Epithelial cell of proximal tubule (primary cell): ENCODE results near the gene CDC16. TPM values are rescaled to one million over a fixed set of nuclear protein-coding genes. Genes with fewer than 3 reads are reported as not detected.

Experiments used
- DNase-seq: peaks from one replicate; pipeline ENCODE4 v3.0.0-alpha.2; 2011; ENCODE audit warnings: low read depth
- H3K4me3 ChIP-seq: 2 replicates; pipeline ENCODE4 v1.5.1; 2011; ENCODE audit warnings: low read depth, mild to moderate bottlenecking, low read length
- total RNA-seq: library from RNA; depleted of rRNA; stranded (reverse); fragments of >200 nt; gene quantifications from 2 replicates; pipeline ENCODE4 v1.2.3, GENCODE V29; 2015
- TF ChIP-seq, protein P1 (sequence below): conservative IDR thresholded peaks from 2 replicates; pipeline ENCODE4 v1.5.1; 2012; ENCODE audit warnings: low read depth, mild to moderate bottlenecking, low read length

The CDC16 gene
- total RNA-seq, 1 donor from 2014 or later = 20.0 TPM

DNA sequence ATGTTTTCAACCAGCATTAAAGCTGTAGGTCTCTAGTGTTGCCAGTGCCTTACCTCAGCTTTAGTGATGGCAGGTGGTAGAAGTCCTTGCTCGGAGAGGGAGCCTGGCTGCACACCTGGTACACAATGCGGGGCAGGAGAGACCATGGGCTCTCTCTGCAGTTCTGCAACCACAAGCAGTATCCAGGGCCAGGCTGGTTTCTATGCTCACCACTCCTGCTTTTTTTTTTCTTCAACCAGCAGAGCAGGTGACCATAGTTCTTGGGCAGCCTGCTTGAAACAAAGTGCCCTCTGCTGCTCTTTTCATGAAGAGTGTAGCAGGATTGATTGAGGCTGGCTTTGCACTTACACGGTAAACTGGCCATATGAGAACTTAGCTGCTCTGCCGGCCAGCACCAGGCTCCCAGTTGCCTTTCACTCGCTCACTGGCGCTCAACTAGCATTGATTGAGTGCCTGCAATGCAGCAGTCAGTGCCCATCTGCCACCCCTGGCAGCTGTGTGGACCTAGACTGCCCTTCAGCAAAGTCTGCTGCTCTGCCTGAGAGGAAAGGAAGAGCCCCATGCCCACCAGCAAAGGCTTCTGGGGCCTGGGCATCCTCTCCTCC lies 75.2 kb downstream of the CDC16 start:
- no peak for DNase-seq
- TF ChIP-seq, protein P1, sequence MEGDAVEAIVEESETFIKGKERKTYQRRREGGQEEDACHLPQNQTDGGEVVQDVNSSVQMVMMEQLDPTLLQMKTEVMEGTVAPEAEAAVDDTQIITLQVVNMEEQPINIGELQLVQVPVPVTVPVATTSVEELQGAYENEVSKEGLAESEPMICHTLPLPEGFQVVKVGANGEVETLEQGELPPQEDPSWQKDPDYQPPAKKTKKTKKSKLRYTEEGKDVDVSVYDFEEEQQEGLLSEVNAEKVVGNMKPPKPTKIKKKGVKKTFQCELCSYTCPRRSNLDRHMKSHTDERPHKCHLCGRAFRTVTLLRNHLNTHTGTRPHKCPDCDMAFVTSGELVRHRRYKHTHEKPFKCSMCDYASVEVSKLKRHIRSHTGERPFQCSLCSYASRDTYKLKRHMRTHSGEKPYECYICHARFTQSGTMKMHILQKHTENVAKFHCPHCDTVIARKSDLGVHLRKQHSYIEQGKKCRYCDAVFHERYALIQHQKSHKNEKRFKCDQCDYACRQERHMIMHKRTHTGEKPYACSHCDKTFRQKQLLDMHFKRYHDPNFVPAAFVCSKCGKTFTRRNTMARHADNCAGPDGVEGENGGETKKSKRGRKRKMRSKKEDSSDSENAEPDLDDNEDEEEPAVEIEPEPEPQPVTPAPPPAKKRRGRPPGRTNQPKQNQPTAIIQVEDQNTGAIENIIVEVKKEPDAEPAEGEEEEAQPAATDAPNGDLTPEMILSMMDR = no peak
- H3K4me3 ChIP-seq = no peak overlapping the region

DNA sequence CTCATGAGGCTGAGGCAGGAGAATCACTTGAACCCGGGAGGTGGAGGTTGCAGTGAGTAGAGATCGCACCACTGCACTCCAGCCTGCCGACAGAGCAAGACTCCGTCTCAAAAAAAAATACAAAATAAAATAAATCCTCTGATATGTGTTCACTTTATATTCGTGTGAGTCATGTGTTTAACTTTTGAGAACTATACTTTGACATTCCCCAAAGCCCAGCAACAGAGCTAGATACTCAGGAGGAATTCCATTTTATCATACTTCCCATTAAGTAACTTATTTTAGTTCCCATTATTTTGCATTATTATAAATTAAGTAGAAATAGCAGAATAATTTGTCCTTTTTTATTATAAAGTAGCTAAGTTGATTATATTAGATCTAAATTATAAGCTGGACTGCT lies 76.3 kb downstream of the CDC16 start:
- no peak for DNase-seq
- H3K4me3 ChIP-seq = no peak overlapping the region

DNA sequence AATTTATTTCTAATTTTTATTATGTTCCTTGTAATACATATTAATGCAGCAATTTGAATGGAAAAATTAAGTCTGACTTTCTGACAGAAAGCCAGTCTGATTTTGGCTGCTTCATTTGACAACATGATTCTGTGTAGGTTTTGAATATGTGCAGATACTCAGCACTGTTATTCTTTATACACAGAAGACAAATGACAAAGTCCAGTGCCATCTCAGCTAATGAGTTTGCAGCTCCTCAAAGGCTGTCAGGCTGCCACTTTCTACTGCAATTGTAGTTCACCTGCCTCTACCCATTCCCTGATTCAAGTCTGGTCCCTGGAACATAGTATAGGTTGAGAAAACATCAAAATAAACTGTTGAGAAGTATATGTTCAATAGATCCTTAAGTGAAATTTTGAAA lies 76.7 kb downstream of the CDC16 start:
- TF ChIP-seq, protein P1 = no peak
- DNase-seq = no peak
- H3K4me3 ChIP-seq = no peak overlapping the region

More for the DNA sequence above, 76.3 kb downstream of the CDC16 start:
- TF ChIP-seq, protein P1 = no peak

DNA sequence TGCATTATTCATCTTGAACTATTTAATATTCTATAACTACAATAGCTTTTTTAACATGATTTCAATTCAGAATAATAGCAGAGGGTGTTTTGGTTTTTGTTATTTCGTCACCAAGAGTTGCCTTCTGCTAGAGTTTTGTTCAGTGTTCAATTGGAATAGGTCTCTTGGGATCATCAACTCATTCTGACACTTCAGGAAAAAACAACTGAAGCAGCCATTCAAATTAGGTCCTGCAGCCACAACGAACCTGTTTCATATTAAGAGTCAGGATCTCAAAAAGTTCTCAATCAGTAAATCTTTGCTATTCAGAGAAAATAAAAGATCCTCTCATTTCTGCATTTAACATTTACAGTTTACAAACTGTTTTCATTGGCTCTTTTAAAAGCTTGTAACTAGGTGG lies 77.2 kb downstream of the CDC16 start:
- TF ChIP-seq, protein P1 = no peak
- DNase-seq = no peak
- H3K4me3 ChIP-seq = no peak overlapping the region

DNA sequence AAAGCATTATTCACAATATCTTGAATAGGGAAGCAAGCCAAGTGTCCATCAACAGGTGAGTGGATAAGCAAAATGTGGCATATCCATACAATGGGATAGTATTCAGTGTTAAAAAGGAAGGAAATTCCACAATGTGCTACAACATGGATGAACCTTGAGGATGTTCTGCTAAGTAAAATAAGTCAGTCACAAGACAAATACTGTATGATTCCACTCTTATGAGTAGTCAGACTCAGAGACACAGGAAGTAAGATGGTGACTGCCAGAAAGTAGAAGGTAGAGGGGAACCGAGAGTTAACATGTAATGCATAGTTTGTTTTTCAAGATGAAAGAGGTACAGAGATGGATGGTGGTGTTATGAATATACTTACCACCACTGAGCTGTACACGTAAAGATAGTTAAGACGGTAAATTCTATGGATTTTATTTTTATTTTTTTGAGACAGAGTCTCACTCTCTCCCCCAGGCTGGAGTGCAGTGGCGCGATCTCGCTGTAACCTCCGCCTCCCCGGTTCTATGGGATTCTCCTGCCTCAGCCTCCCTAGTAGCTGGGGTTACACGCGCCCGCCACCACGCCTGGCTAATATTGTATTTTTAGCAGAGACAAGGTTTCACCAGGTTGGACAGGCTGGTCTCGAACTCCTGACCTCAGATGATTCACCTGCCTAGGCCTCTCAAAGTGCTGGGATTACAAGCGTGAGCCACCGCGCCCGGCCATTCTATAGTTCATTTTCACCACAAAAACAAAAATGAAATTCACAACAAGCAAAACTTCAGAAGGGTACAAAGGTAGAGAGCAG lies 78.6 kb downstream of the CDC16 start:
- TF ChIP-seq, protein P1 = no peak
- DNase-seq = no peak
- H3K4me3 ChIP-seq = peak overlapping the region; percentile 65

GRCh38 chr13:114314074-114314912 lies 79.6 kb downstream of the CDC16 start, which contains the start of gene CHAMP1:
CHAMP1 (plus strand) TSS chr13:114314503; CDS start chr13:114323843, 9,340 bp downstream.
- TF ChIP-seq, protein P1 = no peak
- H3K4me3 ChIP-seq = peak within 1 kb of the TSS; percentile 65
- peak; percentile 32 for DNase-seq
